HepG2 (cell line): ENCODE data around the gene CABP4. TPM values are rescaled to one million over a fixed set of nuclear protein-coding genes. Genes with fewer than 3 reads are reported as not detected.

Experiments used
- ATAC-seq: fragments of 200-7000 bp; cut with Tn5 transposase; 3 replicates; pipeline ENCODE4 v1.9.1; 2020; ENCODE audit warnings: mild to moderate bottlenecking, moderate library complexity
- BruUV-seq: library from RNA; stranded (reverse); fragments of 400-500 nt; replicated peaks from 2 replicates; lab custom pipeline; 2021; lab: Mats Ljungman, UMichigan
- CTCF ChIA-PET: fragments of 300-600 bp; formaldehyde crosslinking; extraction: SDS; loops from one replicate; lab custom pipeline; 2021; ENCODE audit warnings: low total read pairs, inconsistent platforms, low intra/inter-chr PET ratio; lab: Yijun Ruan, JAX
- POLR2A ChIA-PET: fragments of 350-600 bp; sonication (Branson Sonifier 250); formaldehyde crosslinking; loops from one replicate; lab custom pipeline; 2020; ENCODE audit warnings: antibody characterized with exemption, inconsistent platforms; lab: Yijun Ruan, JAX
- DNase-seq: peaks from one replicate; pipeline ENCODE4 v3.0.0-alpha.2; 2015; ENCODE audit warnings: low spot score
- FAIRE-seq: peaks from 3 replicates; lab custom pipeline; 2011; peaks lifted over from hg19 to GRCh38; lab: Jason Lieb, UNC
- H2AFZ ChIP-seq: one replicate; pipeline ENCODE4 v1.6.1; 2011; ENCODE audit warnings: low read length, inconsistent platforms
- H3K27ac ChIP-seq: fragments of 300-600 bp; 3 replicates; pipeline ENCODE4 v1.8.0; 2011; ENCODE audit warnings: mixed run types, mild to moderate bottlenecking, mixed read lengths, low read length, inconsistent platforms; ENCODE audit not compliant: insufficient read depth; ENCODE audit errors: extremely low read length
- H3K27me3 ChIP-seq, 2 experiments: fragments of 200-600 bp in 1 of 2; 2 replicates in 1 of 2; 3 replicates in 1 of 2; pipeline versions ENCODE4 v1.6.0 to v1.8.0; 2011; ENCODE audit warnings: low read length in 2 of 2, mild to moderate bottlenecking in 2 of 2, moderate library complexity in 2 of 2, inconsistent platforms in 1 of 2; ENCODE audit not compliant: insufficient read depth in 2 of 2, control insufficient read depth in 1 of 2
- H3K36me3 ChIP-seq, 2 experiments: fragments of 200-600 bp in 1 of 2; replicated peaks in 1 of 2; 2 replicates in 1 of 2; 3 replicates in 1 of 2; pipeline versions ENCODE4 v1.5.1 to v1.8.0; 2011; ENCODE audit warnings: low read length in 2 of 2, inconsistent platforms in 1 of 2; ENCODE audit not compliant: insufficient read depth in 2 of 2, control insufficient read depth in 1 of 2
- H3K4me1 ChIP-seq: 2 replicates; pipeline ENCODE4 v1.5.1; 2012; ENCODE audit warnings: low read length, inconsistent platforms; ENCODE audit not compliant: insufficient read depth
- H3K4me2 ChIP-seq: 2 replicates; pipeline ENCODE4 v1.6.0; 2011; ENCODE audit warnings: low read depth, low read length, inconsistent platforms
- H3K4me3 ChIP-seq, 3 experiments: fragments of 200-600 bp in 1 of 3; sonication (generic), shearing (Covaris generic) in 1 of 3; replicated peaks in 1 of 3; 2 replicates each; pipeline ENCODE4 v1.5.1; 2011 to 2016; ENCODE audit warnings: low read length in 3 of 3, inconsistent platforms in 2 of 3, low read depth in 2 of 3, mild to moderate bottlenecking in 2 of 3, control low read depth in 1 of 3, mixed read lengths in 1 of 3; ENCODE audit not compliant: insufficient read depth in 1 of 3
- H3K79me2 ChIP-seq: one replicate; pipeline ENCODE4 v1.6.1; 2011; ENCODE audit warnings: low read length, inconsistent platforms; ENCODE audit not compliant: insufficient read depth
- H3K9ac ChIP-seq: 2 replicates; pipeline ENCODE4 v1.6.0; 2011; ENCODE audit warnings: mild to moderate bottlenecking, low read depth, low read length, inconsistent platforms; ENCODE audit not compliant: insufficient read depth
- H3K9me3 ChIP-seq: 2 replicates; pipeline ENCODE4 v1.5.1; 2012; ENCODE audit warnings: mild to moderate bottlenecking, low read length
- H4K20me1 ChIP-seq: 2 replicates; pipeline ENCODE4 v1.6.0; 2011; ENCODE audit warnings: inconsistent platforms, mild to moderate bottlenecking, low read length, moderate library complexity; ENCODE audit not compliant: insufficient read depth
- SNRNP70 ChIP-seq: fragments of 200-400 bp; formaldehyde crosslinking; IDR thresholded peaks from 2 replicates; pipeline ENCODE4 v1.6.1; 2017; ENCODE audit warnings: mild to moderate bottlenecking, low read depth, low read length, moderate library complexity
- ZNF501 ChIP-seq: sonication (generic); formaldehyde crosslinking; IDR thresholded peaks from 2 replicates; pipeline ENCODE4 v1.5.1; 2020; ENCODE audit warnings: mild to moderate bottlenecking, moderate library complexity, missing genetic modification reagents
- WGBS: methylation state at CpG from one replicate; pipeline ENCODE4 v1.1.6; 2017; ENCODE audit warnings: low lambda C conversion rate; 5-methylcytosine and 5-hydroxymethylcytosine counted together
- in situ Hi-C: cut with HindIII; loops from 2 replicates; pipeline ENCODE4 v1.10.0; 2017; ENCODE audit warnings: low pct_unique_long_range_greater_than_20kb; ENCODE audit not compliant: extremely low pct_ligation_motif_present
- intact Hi-C: fragments of 100-400 bp; cut with micrococcal nuclease; formaldehyde crosslinking; loops from one replicate; pipeline ENCODE4 v1.10.0; 2022; ENCODE audit not compliant: unreplicated experiment
- polyA plus RNA-seq, 8 experiments: library from polyadenylated mRNA; depleted of rRNA in 3 of 8; stranded (reverse) in 7 of 8; unstranded in 1 of 8; fragments of >200 nt; fragmentation: Illumina TruSeq in 4 of 8; extraction: Trizol in 4 of 8; gene quantifications; 2 replicates each; pipeline versions ENCODE4 v1.2.1 to v1.2.3, GENCODE V29; 2011 to 2016; ENCODE audit warnings: low read depth in 4 of 8, missing spikeins in 1 of 8, mixed read lengths in 1 of 8; ENCODE audit not compliant: insufficient read depth in 1 of 8
- total RNA-seq, 5 experiments: library from RNA; depleted of rRNA; stranded (reverse); fragments of >200 nt; fragmentation: Illumina TruSeq; extraction: Trizol; gene quantifications; 2 replicates each; pipeline ENCODE4 v1.2.3, GENCODE V29; 2016; ENCODE audit warnings: low read depth in 1 of 5
- TF ChIP-seq, protein P1 (sequence below): sonication (generic); formaldehyde crosslinking; IDR thresholded peaks from 2 replicates; pipeline ENCODE4 v1.5.1; 2020; ENCODE audit warnings: missing genetic modification reagents, mild to moderate bottlenecking, borderline replicate concordance

CABP4 gene
- total and polyA plus RNA-seq, 2 of the 13 experiments (the other 11 are each of a cell fraction or from before 2014, with no cell fraction given): not detected

DNA sequence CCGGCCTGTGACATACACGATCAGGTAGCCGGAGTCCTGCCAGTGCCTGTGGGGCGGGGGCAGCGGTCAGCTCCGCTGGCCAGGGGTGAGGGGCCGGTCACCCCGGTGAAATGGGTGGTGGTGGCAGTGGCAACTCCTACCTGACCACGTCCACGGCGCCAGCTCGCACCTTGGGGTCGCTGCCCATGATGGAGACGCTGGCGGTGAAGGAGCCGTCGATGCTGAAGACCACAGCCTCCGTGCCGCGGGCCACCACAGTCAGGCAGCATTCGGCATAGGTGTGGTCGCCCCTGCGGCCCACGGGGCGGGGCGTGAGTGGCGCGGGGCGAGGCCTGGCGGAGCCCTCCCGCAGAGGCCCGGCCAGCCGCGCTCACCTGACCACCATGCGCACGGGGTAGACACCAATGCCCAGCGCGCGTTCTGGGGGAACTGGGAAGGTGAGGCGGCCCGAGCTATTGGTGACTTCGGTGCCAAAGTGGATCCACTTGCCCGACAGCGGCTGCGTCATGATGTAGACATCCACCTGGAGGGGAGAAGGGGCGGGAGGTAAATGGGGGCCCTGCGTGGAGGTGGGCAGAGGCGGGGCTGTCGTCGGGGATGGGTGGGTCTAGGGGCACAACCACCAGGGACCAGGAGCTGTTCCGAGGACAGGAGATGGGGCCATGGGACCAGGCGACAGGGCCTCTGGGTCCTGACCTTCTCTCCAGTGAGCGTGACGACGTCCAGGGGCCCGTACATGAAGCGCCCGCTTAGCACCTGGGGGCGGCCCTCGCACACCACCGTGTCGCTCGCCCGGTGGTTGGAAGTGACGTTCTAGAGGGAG lies 38.6 kb downstream of the CABP4 start (continued):
- TF ChIP-seq, protein P1, sequence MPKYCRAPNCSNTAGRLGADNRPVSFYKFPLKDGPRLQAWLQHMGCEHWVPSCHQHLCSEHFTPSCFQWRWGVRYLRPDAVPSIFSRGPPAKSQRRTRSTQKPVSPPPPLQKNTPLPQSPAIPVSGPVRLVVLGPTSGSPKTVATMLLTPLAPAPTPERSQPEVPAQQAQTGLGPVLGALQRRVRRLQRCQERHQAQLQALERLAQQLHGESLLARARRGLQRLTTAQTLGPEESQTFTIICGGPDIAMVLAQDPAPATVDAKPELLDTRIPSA (CRISPR knock-in tag): no peak
- TF ChIP-seq SNRNP70: no peak

DNA sequence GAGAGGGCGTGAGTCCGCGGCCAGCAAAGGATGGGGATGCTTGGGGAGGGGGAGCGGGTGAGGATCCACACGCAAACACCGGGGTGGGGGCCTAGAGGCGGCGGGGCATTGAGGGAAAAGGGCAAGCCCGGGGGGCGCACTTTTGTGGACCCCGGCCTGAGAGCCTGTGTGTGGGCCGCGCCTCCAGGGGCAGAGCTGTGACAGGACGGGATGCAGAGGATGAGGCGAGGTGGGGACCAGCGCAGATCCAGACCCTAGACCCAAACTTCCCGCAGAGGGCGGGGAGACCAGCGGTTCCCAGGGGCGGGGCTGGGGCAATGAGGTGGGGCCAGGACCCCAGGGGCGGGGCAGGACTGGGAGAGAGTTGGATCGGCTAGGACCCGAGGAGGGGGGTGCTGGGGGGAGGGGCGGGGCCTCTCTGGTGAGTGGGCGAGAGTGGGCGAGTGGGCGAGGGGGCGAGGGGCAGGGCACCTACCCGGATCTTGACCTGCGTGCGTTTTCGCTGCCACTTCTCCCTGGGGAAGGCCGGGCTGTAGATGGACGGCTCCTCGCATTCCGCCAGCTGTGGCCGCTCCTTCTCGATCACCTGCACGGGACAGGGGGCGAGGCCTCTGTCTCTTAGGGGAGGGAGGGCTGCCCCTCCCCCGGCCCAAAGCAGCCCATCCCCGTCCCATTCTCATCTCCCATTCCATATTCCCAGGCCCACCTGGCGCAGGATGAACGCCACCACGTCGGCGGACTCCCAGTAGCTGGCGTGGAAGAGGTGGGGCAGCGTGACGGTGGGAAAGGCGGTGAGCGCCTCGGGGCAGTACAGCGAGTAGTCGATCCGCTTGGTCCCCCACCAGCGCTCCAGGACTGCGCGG lies 39.4 kb downstream of the CABP4 start:
- no peak for ATAC-seq
- WGBS: 97% methylated on average over 48 of the region's 59 CpGs

More for the DNA sequence above, 39.4 kb downstream of the CABP4 start:
- ChIA-PET POLR2A (no interaction called here), CTCF (no interaction called here)
- no peak overlapping the region for H3K4me3 ChIP-seq
- in situ Hi-C loops (no loop called here), intact Hi-C loops (no loop called here)
- no peak for DNase-seq
- no peak overlapping the region for H3K9ac ChIP-seq
- H2AFZ ChIP-seq: no peak overlapping the region
- no TSS peak for BruUV-seq
- no peaks in the 10 kb centered on the region for H3K4me1 ChIP-seq
- H3K27ac ChIP-seq: no peak overlapping the region
- H3K4me2 ChIP-seq: no peak overlapping the region
- H3K9me3 ChIP-seq: no peaks in the 10 kb centered on the region
- peaks cover 3 to 10% of the 10 kb centered on the region in 2 experiments; a peak in 3 of 5 replicates for H3K36me3 ChIP-seq
- FAIRE-seq: no peak
- no peaks in the 10 kb centered on the region for H3K79me2 ChIP-seq
- no peaks in the 10 kb centered on the region for H4K20me1 ChIP-seq
- no peak for TF ChIP-seq ZNF501 (CRISPR knock-in tag)
- TF ChIP-seq, all 625 proteins: peak for 0
- H3K27me3 ChIP-seq: no peaks in the 10 kb centered on the region
